ENCODE results near the gene TBC1D1.

The TBC1D1 gene

DNA sequence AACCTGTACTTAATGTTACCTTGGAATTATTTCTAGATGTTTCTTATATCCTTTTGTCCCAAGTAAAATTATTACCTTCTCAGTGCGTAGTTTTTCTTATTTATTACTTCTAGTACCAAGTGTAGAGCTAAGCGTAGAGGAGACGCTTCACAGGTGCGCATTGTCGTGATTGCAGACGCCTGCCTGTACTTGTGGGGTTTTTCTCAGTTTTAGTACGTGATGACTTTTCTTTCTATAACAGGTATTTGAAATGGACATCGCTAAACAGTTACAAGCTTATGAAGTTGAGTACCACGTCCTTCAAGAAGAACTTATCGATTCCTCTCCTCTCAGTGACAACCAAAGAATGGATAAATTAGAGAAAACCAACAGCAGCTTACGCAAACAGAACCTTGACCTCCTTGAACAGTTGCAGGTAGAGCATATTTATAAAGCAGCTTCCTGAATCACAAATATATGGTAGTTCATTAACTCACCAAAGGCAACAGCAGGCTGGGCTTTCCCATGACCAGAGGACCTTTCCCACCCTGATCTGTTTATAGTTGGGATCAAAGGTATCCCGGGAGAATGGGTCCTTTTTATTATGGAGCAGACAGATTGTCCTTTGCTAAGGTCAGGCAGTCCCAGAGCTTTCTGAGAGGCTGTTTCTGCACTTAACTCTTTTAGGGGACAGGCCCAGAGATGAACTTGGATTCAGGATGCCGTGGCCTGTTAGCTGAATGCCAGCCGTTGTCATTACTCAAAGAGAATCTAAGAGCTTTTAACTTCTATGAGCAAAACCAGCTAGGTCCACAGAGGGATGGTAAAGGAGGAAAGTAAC lies 242.2 kb downstream of the TBC1D1 start:
- DNase-seq (ENCODE audit: low read depth) = no peak
- TF ChIP-seq, protein P1, sequence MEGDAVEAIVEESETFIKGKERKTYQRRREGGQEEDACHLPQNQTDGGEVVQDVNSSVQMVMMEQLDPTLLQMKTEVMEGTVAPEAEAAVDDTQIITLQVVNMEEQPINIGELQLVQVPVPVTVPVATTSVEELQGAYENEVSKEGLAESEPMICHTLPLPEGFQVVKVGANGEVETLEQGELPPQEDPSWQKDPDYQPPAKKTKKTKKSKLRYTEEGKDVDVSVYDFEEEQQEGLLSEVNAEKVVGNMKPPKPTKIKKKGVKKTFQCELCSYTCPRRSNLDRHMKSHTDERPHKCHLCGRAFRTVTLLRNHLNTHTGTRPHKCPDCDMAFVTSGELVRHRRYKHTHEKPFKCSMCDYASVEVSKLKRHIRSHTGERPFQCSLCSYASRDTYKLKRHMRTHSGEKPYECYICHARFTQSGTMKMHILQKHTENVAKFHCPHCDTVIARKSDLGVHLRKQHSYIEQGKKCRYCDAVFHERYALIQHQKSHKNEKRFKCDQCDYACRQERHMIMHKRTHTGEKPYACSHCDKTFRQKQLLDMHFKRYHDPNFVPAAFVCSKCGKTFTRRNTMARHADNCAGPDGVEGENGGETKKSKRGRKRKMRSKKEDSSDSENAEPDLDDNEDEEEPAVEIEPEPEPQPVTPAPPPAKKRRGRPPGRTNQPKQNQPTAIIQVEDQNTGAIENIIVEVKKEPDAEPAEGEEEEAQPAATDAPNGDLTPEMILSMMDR (IDR thresholded peaks at IDR 0.05; ENCODE audit: control insufficient read depth, extremely low read depth, insufficient read depth) = no peak
- no peak overlapping the region for H3K4me3 ChIP-seq (ENCODE audit: low read depth, low read length)

DNA sequence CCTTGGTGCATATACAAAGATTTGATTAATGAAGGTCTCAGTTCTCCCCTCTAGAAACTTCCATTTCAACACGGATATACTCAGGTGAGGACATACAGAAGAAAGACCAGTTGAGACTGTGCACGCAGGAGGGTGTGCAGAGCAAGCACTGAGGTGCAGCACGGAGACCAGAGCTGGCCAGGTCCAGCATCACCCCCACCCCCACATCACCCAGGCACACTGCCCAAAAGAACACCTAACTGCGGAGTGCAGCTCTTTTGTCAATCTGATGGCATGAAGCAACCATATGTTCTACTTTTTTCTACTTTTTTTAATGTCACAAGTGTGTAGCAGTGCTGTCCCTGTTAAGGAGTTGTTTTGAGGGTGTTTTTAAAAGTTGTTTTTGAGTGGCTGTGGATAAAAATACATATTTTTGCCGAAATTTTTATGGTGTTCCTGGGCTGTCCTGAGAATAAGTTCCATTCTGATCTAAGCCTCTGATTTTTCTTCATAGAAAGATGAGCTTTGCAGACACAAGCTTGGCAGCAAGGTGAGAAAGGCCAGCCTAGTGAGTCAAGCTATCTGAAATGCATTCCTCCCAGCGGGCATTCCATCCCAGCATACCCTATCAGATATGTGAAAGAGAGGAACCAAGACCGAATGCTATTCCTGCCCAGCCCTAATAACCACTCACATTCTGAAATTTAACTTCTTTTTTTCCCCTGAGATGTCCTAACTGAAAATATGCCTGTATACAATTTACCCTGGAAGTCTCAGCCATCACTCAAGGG lies 243.0 kb downstream of the TBC1D1 start:
- TF ChIP-seq, protein P1 (IDR thresholded peaks at IDR 0.05; ENCODE audit: control insufficient read depth, extremely low read depth, insufficient read depth) = no peak
- no peak overlapping the region for H3K4me3 ChIP-seq (ENCODE audit: low read depth, low read length)

DNA sequence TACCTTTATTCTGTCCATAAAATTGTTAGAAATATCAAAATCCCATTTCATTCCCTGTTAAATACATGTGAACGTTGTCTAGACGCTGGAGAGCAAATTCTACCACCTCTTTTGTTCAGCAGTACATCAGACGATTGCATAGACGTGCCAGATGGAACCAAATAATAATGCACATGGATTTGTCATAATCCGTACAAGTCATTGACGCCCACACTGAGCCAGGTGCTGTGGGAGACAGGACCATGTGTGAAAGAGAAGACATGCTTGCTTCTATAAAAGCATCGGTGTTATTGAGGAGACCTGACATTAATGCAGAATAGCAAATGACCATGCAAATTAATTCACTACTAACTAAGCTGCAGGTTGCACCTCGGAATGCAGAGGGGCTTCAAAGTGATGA lies 244.3 kb downstream of the TBC1D1 start:
- no peak overlapping the region for H3K4me3 ChIP-seq (ENCODE audit: low read depth, low read length)
- no peak for DNase-seq (ENCODE audit: low read depth)
- TF ChIP-seq, protein P1 (IDR thresholded peaks at IDR 0.05; ENCODE audit: control insufficient read depth, extremely low read depth, insufficient read depth) = no peak

More for the DNA sequence above, 243.0 kb downstream of the TBC1D1 start:
- DNase-seq (ENCODE audit: low read depth) = no peak

DNA sequence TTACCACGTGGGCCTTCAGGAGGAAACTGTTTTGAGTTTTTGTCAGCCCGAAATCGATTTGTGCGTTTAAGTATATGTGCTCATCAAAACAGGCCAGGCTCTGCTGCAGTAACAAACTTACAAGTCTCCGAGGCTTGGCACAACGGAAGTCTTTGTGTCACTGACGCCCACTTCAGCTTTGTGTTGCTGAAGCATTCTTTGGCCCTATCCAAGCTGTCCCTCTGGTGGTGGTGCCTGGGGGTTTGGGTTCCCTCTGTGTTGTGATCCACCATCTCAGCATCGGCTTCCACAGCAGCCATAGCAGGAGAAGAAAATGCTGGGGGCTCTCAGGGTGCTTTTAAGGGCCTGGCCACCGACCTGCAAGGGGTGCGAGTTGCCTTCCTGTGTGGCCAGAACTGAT lies 245.7 kb downstream of the TBC1D1 start:
- TF ChIP-seq, protein P1 (IDR thresholded peaks at IDR 0.05; ENCODE audit: control insufficient read depth, extremely low read depth, insufficient read depth) = no peak
- H3K4me3 ChIP-seq (ENCODE audit: low read depth, low read length) = no peak overlapping the region
- no peak for DNase-seq (ENCODE audit: low read depth)

GRCh38 chr4:38137080-38137479 lies 246.2 kb downstream of the TBC1D1 start:
- no peak overlapping the region for H3K4me3 ChIP-seq (ENCODE audit: low read depth, low read length)
- DNase-seq (ENCODE audit: low read depth) = no peak
- TF ChIP-seq, protein P1 (IDR thresholded peaks at IDR 0.05; ENCODE audit: control insufficient read depth, extremely low read depth, insufficient read depth) = no peak

- no peak for DNase-seq (ENCODE audit: low read depth)
- H3K4me3 ChIP-seq (ENCODE audit: low read depth, low read length) = no peak overlapping the region
- TF ChIP-seq, protein P1 (IDR thresholded peaks at IDR 0.05; ENCODE audit: control insufficient read depth, extremely low read depth, insufficient read depth) = no peak
Measured at GRCh38 chr4:38138363-38138762, 247.5 kb downstream of the TBC1D1 start.
